Mucosa of gallbladder (tissue), 1 donor: ENCODE measurements around the gene GALNT14. TPM values are rescaled to one million over a fixed set of nuclear protein-coding genes. Genes with fewer than 3 reads are reported as not detected.
"Not testable (repeated sequence)": the region's sequence is repeated elsewhere in the genome, so short reads cannot be mapped to it uniquely, and the experiment has no call there.

Experiments used
- DNase-seq: peaks from one replicate; pipeline ENCODE4 v3.0.0-alpha.2; 2020; ENCODE audit warnings: low spot score
- total RNA-seq: library from RNA; stranded (reverse); gene quantifications from one replicate; pipeline ENCODE4 v1.2.1, GENCODE V29; 2021
- donor health status: DM: no; HTN: no; CAD: no.

GALNT14 gene
- total RNA-seq, 1 donor from 2014 or later: 7.6 TPM

GRCh38 chr2:30948130-30948529 lies 190.1 kb downstream of the GALNT14 start:
- DNase-seq: no peak

- DNase-seq: no peak
Observed at GRCh38 chr2:30947686-30948085, 190.6 kb downstream of the GALNT14 start.

DNA sequence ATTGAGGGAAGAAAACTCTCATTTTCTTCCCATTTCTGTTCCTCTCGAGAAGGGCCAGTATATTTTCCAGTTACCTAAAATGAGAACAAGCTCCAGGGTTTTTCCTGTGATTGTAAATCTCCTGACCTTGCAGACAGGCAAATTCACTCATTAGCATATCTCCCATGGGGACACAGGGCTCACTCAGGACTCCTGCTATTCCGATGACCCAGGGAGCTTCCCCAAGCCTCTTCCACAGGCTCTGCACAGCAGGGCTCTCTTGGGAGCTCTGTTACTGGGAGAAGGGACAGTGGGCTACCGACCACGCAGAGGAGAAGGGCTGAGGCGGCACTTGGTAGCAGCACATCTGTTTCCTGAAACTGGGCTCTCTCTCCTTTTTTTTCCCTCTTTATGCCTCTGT lies 195.8 kb downstream of the GALNT14 start:
- no peak for DNase-seq

- no peak for DNase-seq
Observed at GRCh38 chr2:30940839-30941238, 197.4 kb downstream of the GALNT14 start.

- DNase-seq: no peak
Observed at GRCh38 chr2:30939364-30939763, 198.9 kb downstream of the GALNT14 start.

DNA sequence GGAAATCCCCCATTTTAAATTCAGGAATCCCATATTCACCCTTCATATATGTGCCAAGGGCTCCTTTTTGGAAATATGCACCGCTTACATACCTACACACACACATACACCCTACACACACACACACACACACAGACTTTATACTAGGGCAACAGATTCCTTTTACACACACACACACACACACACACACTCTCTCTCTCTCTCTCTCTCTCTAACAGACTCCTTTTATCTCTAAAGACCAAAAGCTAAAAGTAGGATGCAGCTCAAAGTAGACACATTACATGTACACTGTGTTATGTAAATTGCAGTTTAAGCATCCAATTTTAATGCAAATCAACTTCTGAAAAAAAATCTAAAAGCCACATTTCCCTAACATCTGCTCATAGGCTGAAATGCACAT lies 200.0 kb downstream of the GALNT14 start:
- no peak for DNase-seq

DNA sequence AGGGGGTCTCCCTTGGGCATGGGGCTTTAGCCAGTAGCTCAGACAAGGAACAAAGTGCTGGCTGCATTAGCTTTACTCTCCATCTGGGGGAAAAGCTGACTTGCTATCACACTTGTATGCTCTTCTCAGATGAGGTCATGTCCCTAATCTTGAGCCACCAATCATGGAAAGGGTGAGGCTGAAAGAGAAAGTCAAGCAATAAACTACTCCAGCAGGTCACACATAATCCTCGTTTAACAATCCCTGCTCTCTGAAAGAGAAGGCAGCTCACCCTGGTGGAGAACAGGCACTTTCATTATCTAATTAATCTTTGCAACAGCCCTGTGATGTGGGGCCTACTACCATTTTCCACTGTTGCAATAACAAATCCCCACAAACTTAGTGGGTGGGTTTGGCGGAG lies 201.3 kb downstream of the GALNT14 start:
- DNase-seq: no peak

- DNase-seq: no peak
Observed at GRCh38 chr2:30935795-30936194, 202.4 kb downstream of the GALNT14 start.

DNA sequence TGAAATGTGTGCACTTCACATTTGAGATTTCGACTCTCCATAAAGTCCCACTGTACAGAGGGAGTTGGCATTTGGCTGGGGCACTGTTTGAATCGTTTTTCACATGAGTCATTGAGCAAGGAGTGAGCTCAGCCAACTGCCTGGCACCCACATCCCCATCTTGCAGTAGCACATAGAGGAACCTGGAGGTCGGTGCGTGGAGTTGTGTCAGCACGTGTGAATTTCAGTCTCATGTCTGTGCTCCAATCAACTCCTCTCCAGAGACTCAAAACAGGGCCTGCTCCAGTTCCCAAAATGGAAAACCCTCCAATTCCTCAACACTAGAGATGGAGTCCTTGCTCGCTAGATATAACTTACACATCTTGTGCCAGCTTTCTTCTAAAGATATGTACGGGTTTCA lies 204.2 kb downstream of the GALNT14 start:
- DNase-seq: no peak

DNA sequence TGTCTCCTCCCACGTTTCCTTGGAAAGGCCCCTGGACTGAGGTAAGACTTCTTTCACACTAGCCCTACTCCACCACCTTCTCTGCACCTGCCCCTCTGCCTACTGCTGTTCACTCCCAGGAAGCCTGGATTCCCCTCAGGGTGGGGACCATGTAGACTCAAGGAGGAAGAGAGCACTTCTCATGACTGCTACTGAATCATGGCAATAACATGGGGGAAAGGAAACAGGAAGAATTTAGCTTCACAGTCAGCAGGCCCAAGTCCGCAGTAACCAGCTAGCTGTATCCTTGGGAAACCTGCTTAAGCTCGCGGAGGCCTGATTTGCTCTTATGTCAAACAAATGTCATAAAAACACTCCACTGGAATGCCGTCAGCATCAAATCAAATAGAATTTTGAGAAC lies 204.7 kb downstream of the GALNT14 start:
- no peak for DNase-seq

GRCh38 chr2:30932870-30933269 lies 205.4 kb downstream of the GALNT14 start:
- DNase-seq: no peak

- no peak for DNase-seq
Observed at GRCh38 chr2:30931841-30932407, 206.3 kb downstream of the GALNT14 start.

DNA sequence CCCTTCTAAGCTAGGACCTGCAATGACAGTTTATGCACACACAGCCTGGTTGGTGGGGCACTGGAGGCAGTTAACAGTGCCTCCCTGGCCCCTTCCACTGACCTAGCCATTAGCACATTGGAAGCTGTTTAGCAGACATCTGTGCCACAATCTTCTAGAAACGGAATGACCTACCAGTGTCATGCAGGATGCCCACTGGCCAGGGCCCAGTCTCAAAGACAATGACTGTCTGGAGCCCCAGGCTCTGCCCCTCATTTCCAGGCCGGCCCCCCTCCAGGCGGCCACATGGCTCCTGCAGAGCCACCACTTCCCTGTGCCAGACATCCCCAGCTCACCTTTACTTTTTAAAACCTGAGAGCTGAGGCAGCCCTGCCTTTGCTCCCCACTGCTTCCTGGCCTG lies 207.5 kb downstream of the GALNT14 start:
- no peak for DNase-seq

GRCh38 chr2:30927465-30928075 lies 210.7 kb downstream of the GALNT14 start:
- DNase-seq: no peak

GRCh38 chr2:30926606-30927005 lies 211.6 kb downstream of the GALNT14 start:
- DNase-seq: no peak

DNA sequence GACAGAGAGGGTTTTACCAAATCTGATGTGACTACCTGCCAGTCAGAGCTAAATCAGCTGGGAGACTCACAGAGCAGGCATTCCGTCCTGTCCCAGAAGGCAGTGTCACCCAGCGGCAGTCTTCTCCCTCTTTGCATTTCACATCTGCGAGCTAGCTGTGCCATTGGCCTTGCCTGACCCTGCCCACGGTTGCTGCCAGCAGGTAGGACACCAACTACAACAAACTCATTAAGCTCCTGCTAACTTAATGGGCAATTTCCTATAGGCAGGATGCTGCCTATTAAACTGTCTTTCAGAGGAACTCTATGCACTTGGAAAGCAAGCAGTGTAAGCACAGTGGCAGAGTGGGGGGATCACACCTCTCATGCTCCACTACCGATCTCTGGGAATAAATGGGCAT lies 214.6 kb downstream of the GALNT14 start:
- no peak for DNase-seq

DNA sequence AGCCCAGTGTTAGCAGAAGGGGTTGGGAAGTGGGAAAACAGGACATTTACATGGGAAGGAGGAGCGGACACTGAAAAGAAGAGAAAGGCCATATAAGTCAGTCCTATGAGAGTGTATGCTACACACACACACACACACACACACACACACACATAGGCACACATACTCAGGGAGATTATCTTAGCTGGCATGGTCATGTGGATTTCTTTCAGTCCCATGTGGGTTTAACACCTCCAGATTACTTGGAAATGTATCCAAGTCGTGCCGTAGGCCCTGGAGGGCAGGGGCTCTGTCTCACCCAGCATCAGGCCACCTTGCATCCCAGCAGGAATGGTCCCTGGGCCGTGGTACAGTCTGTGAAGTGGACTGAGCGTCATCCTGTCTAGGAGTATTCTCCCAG lies 217.7 kb downstream of the GALNT14 start:
- no peak for DNase-seq

DNA sequence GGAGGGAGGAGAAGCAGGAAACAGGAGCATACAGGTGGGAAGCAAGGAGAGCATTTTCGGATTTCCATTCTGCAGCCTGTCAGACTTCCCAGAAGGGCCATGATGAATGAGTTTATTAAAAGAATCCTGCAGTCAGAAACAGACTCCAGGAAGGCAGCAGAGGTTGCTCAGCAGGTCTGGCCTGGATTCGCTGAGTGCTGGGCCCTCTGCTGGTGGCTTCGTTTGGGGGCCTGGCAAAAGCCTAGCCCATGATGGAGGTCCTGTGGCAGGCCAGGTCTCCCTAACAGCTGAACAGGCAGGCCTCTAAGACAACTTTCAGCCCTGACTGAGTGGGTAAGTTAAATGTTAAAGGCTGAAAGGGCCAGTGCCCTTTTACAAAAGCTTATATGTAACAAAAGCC lies 222.8 kb downstream of the GALNT14 start:
- DNase-seq: no peak

GRCh38 chr2:30914456-30914855 lies 223.8 kb downstream of the GALNT14 start:
- no peak for DNase-seq

GRCh38 chr2:30912056-30912455 lies 226.2 kb downstream of the GALNT14 start:
- DNase-seq: no peak

DNA sequence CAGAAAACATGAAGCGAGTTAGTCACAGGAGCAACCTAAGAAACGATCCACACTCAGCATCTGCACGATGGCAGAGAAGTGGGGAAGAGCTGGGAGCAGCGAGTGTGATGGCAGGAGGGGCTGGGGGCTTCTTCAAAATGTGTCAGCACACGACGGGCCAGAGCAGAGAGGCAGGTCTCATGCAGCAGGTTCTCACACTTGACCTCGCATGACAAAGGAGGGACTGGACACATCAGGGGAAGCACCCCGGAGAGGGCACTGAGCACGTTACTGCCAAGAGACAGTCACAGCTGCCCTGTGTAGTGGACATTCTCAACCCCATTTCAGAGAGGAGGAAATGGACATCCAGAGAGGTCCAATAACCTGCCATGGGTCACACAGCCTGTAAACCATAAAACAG lies 226.9 kb downstream of the GALNT14 start:
- DNase-seq: no peak

- DNase-seq: no peak
Observed at GRCh38 chr2:30910686-30911085, 227.6 kb downstream of the GALNT14 start.

- DNase-seq: not testable (repeated sequence)
Observed at GRCh38 chr2:30904437-30904836, 233.8 kb downstream of the GALNT14 start.

- DNase-seq: no peak
Observed at GRCh38 chr2:30903326-30903725, 234.9 kb downstream of the GALNT14 start.
